Measurements from ENCODE around the gene LMF1.
"Not testable (repeated sequence)": the region's sequence is repeated elsewhere in the genome, so short reads cannot be mapped to it uniquely, and the experiment has no call there.

Gene LMF1

GRCh38 chr16:889586-889985 is 81.2 kb downstream of the LMF1 start:
- DNase-seq, result no peak

- no peak for DNase-seq
Measured at GRCh38 chr16:888901-889570, 81.7 kb downstream of the LMF1 start.

- not testable (repeated sequence) for DNase-seq
Measured at GRCh38 chr16:888456-888855, 82.3 kb downstream of the LMF1 start.

- DNase-seq, result no peak
Measured at GRCh38 chr16:887846-888245, 82.9 kb downstream of the LMF1 start.

- no peak for DNase-seq
Measured at GRCh38 chr16:886802-887731, 83.7 kb downstream of the LMF1 start.

- DNase-seq, result no peak
Measured at GRCh38 chr16:886084-886543, 84.7 kb downstream of the LMF1 start.

- DNase-seq, result no peak
Measured at GRCh38 chr16:885391-885790, 85.4 kb downstream of the LMF1 start.

- no peak for DNase-seq
Measured at GRCh38 chr16:884232-884631, 86.6 kb downstream of the LMF1 start.

- DNase-seq, result no peak
Measured at GRCh38 chr16:883781-884180, 87.0 kb downstream of the LMF1 start.

GRCh38 chr16:883340-883739 is 87.4 kb downstream of the LMF1 start:
- DNase-seq, result no peak

- not testable (repeated sequence) for DNase-seq
Measured at GRCh38 chr16:882671-883070, 88.1 kb downstream of the LMF1 start.

GRCh38 chr16:882256-882655 is 88.5 kb downstream of the LMF1 start:
- no peak for DNase-seq

GRCh38 chr16:881219-882097 is 89.3 kb downstream of the LMF1 start:
- DNase-seq, result no peak

GRCh38 chr16:880471-881171 is 90.2 kb downstream of the LMF1 start:
- DNase-seq, result no peak

- DNase-seq, result no peak
Measured at GRCh38 chr16:879986-880385, 90.8 kb downstream of the LMF1 start.

- DNase-seq, result no peak
Measured at GRCh38 chr16:879461-879861, 91.3 kb downstream of the LMF1 start.

GRCh38 chr16:878886-879285 is 91.9 kb downstream of the LMF1 start:
- DNase-seq, result no peak

- DNase-seq, result no peak
Measured at GRCh38 chr16:878072-878784, 92.6 kb downstream of the LMF1 start.

- no peak for DNase-seq
Measured at GRCh38 chr16:877242-878071, 93.3 kb downstream of the LMF1 start.

GRCh38 chr16:876523-877241 is 94.1 kb downstream of the LMF1 start:
- no peak for DNase-seq
